Panc1 (cell line): ENCODE measurements around the gene PRPF39. TPM values are rescaled to one million over a fixed set of nuclear protein-coding genes. Genes with fewer than 3 reads are reported as not detected.

Experiments
- ATAC-seq: fragments of 200-7000 bp; cut with Tn5 transposase; 2 replicates; pipeline ENCODE4 v1.9.1; 2020; ENCODE audit warnings: mild to moderate bottlenecking, moderate library complexity
- BruUV-seq: library from RNA; stranded (reverse); fragments of 400-500 nt; replicated peaks from 2 replicates; lab custom pipeline; 2021; lab: Mats Ljungman, UMichigan
- CTCF ChIA-PET: fragments of 300-600 bp; sonication (Branson Sonifier 250); formaldehyde crosslinking; loops from one replicate; lab custom pipeline; 2022; ENCODE audit warnings: antibody characterized with exemption; lab: Charles Lee
- POLR2A ChIA-PET: fragments of 300-600 bp; sonication (Branson Sonifier 250); formaldehyde crosslinking; loops from one replicate; lab custom pipeline; 2022; ENCODE audit warnings: antibody characterized with exemption; lab: Charles Lee
- DNase-seq: peaks from one replicate; pipeline ENCODE4 v3.0.0-alpha.2; 2010; ENCODE audit warnings: low read depth, low spot score
- H3K27ac ChIP-seq: 2 replicates; pipeline ENCODE4 v1.5.1; 2011; ENCODE audit warnings: mild to moderate bottlenecking, low read length, inconsistent platforms
- H3K27me3 ChIP-seq: fragments of 200-500 bp; sonication (Bioruptor generic); 2 replicates; pipeline ENCODE4 v1.6.0; 2014; ENCODE audit warnings: low read length, inconsistent platforms; ENCODE audit not compliant: control insufficient read depth, insufficient read depth
- H3K36me3 ChIP-seq: fragments of 200-500 bp; sonication (Bioruptor generic); 2 replicates; pipeline ENCODE4 v1.5.1; 2014; ENCODE audit warnings: inconsistent platforms, mild to moderate bottlenecking, low read length, moderate library complexity; ENCODE audit not compliant: control insufficient read depth, insufficient read depth
- H3K4me1 ChIP-seq: 2 replicates; pipeline ENCODE4 v1.5.1; 2011; ENCODE audit warnings: inconsistent platforms, mild to moderate bottlenecking, low read length, moderate library complexity; ENCODE audit not compliant: control insufficient read depth, insufficient read depth
- H3K4me3 ChIP-seq, 2 experiments: 2 replicates each; pipeline ENCODE4 v1.5.1; 2011 to 2012; ENCODE audit warnings: low read depth in 2 of 2, low read length in 2 of 2, mild to moderate bottlenecking in 2 of 2, inconsistent platforms in 1 of 2, moderate library complexity in 1 of 2
- H3K9me3 ChIP-seq: fragments of 200-500 bp; sonication (Bioruptor generic); 2 replicates; pipeline ENCODE4 v1.5.1; 2014; ENCODE audit warnings: low read depth, mild to moderate bottlenecking, inconsistent platforms, low read length, moderate library complexity; ENCODE audit not compliant: control insufficient read depth, insufficient read depth
- CTCF ChIP-seq: fragments of 450-650 bp; IDR thresholded peaks from 2 replicates; pipeline ENCODE4 v1.5.1; 2017; ENCODE audit warnings: mild to moderate bottlenecking
- POLR2AphosphoS5 ChIP-seq: IDR thresholded peaks from 2 replicates; pipeline ENCODE4 v1.6.1; 2012; ENCODE audit warnings: mild to moderate bottlenecking, low read depth, low read length, moderate library complexity
- REST ChIP-seq, 2 experiments: IDR thresholded peaks; 2 replicates each; pipeline ENCODE4 v1.6.1; 2011 to 2012; ENCODE audit warnings: low read depth in 2 of 2, control low read depth in 1 of 2, low read length in 1 of 2, mild to moderate bottlenecking in 1 of 2, moderate library complexity in 1 of 2; ENCODE audit not compliant: insufficient read depth in 1 of 2
- SIN3A ChIP-seq: IDR thresholded peaks from 2 replicates; pipeline ENCODE4 v1.6.1; 2012; ENCODE audit warnings: low read depth, mild to moderate bottlenecking, low read length, moderate library complexity, borderline replicate concordance; ENCODE audit not compliant: insufficient read depth
- TCF7L2 ChIP-seq: IDR thresholded peaks from 2 replicates; pipeline ENCODE4 v1.6.1; 2011; ENCODE audit warnings: mild to moderate bottlenecking, low read depth, low read length, inconsistent platforms
- in situ Hi-C: cut with HindIII; loops from 2 replicates; pipeline ENCODE4 v1.10.0; 2016; ENCODE audit warnings: low sequenced_read_pairs, low pct_unique_long_range_greater_than_20kb
- intact Hi-C: fragments of 100-400 bp; cut with micrococcal nuclease; formaldehyde crosslinking; loops from one replicate; pipeline ENCODE4 v1.10.0; 2022; ENCODE audit not compliant: unreplicated experiment
- total RNA-seq: library from RNA; stranded (reverse); gene quantifications from one replicate; pipeline ENCODE4 v1.2.1, GENCODE V29; 2021; ENCODE audit not compliant: unreplicated experiment

PRPF39 gene
- total RNA-seq, 1 experiment from 2014 or later: 30.7 TPM

GRCh38 chr14:45048385-45048784, 35.5 kb upstream of the PRPF39 start:
- DNase-seq: no peak
- Histone ChIP-seq H3K36me3 (no peaks in the 10 kb centered on the region), H3K4me1 (no peaks in the 10 kb centered on the region), H3K27ac (no peak overlapping the region), H3K4me3 (no peak overlapping the region), H3K9me3 (no peaks in the 10 kb centered on the region), H3K27me3 (no peaks in the 10 kb centered on the region)
- intact Hi-C loops: no loop called here
- in situ Hi-C loops: no loop called here
- no peak for ATAC-seq
- BruUV-seq: no TSS peak
- TF ChIP-seq POLR2AphosphoS5 (no peak), SIN3A (no peak), CTCF (no peak), REST (IDR thresholded peaks at IDR 0.05; ENCODE audit: insufficient read depth in 1 of 2, low read depth in 2 of 2, low read length in 1 of 2) (no peak), TCF7L2 (no peak)
- ChIA-PET CTCF (no interaction called here), POLR2A (no interaction called here)

GRCh38 chr14:45051180-45051579, 32.7 kb upstream of the PRPF39 start:
- ChIA-PET CTCF (no interaction called here), POLR2A (no interaction called here)
- BruUV-seq: no TSS peak

More at GRCh38 chr14:45051180-45051579, 32.7 kb upstream of the PRPF39 start:
- Histone ChIP-seq H3K9me3 (no peaks in the 10 kb centered on the region), H3K27ac (no peak overlapping the region), H3K36me3 (no peaks in the 10 kb centered on the region), H3K4me1 (no peaks in the 10 kb centered on the region), H3K4me3 (no peak overlapping the region), H3K27me3 (no peaks in the 10 kb centered on the region)
- ATAC-seq (no peak), DNase-seq (no peak)
- TF ChIP-seq POLR2AphosphoS5 (no peak), REST (IDR thresholded peaks at IDR 0.05; ENCODE audit: insufficient read depth in 1 of 2, low read depth in 2 of 2, low read length in 1 of 2) (no peak), SIN3A (no peak), CTCF (no peak), TCF7L2 (no peak)
- intact Hi-C loops: no loop called here
- in situ Hi-C loops: no loop called here
